HG03571 (cell line): ENCODE measurements around the gene BPIFB2.
"Not testable (repeated sequence)": the region's sequence is repeated elsewhere in the genome, so short reads cannot be mapped to it uniquely, and the experiment has no call there.

Source experiments
- ATAC-seq: cut with Tn5 transposase; IDR thresholded peaks from one replicate; pipeline ENCODE4 v1.9.1; 2021; ENCODE audit not compliant: unreplicated experiment

Gene BPIFB2

GRCh38 chr20:33034901-33035492 lies 27.5 kb downstream of the BPIFB2 start:
- no peak for ATAC-seq

GRCh38 chr20:33037456-33037855 lies 30.0 kb downstream of the BPIFB2 start:
- ATAC-seq, result no peak

- no peak for ATAC-seq
Observed at GRCh38 chr20:33038243-33038642, 30.7 kb downstream of the BPIFB2 start.

GRCh38 chr20:33042430-33042829 lies 34.9 kb downstream of the BPIFB2 start:
- no peak for ATAC-seq

GRCh38 chr20:33042983-33043730 lies 35.7 kb downstream of the BPIFB2 start:
- no peak for ATAC-seq

GRCh38 chr20:33043731-33044181 lies 36.3 kb downstream of the BPIFB2 start:
- no peak for ATAC-seq

- not testable (repeated sequence) for ATAC-seq
Observed at GRCh38 chr20:33045129-33045721, 37.7 kb downstream of the BPIFB2 start.

GRCh38 chr20:33046412-33046811 lies 38.9 kb downstream of the BPIFB2 start:
- ATAC-seq, result no peak

GRCh38 chr20:33051333-33051732 lies 43.8 kb downstream of the BPIFB2 start:
- no peak for ATAC-seq

- ATAC-seq, result no peak
Observed at GRCh38 chr20:33053291-33054106, 46.0 kb downstream of the BPIFB2 start, which contains the start of gene BPIFB3. Gene BPIFB3 (plus strand): TSS chr20:33053903. CDS start chr20:33055436, 1,533 bp downstream.

GRCh38 chr20:33054381-33054780 lies 46.9 kb downstream of the BPIFB2 start:
- ATAC-seq, result no peak

GRCh38 chr20:33054791-33055190 lies 47.3 kb downstream of the BPIFB2 start:
- ATAC-seq, result no peak

- no peak for ATAC-seq
Observed at GRCh38 chr20:33059136-33059535, 51.6 kb downstream of the BPIFB2 start.

GRCh38 chr20:33059741-33060390 lies 52.4 kb downstream of the BPIFB2 start:
- no peak for ATAC-seq

GRCh38 chr20:33061658-33062028 lies 54.1 kb downstream of the BPIFB2 start:
- no peak for ATAC-seq

- no peak for ATAC-seq
Observed at GRCh38 chr20:33062105-33062824, 54.8 kb downstream of the BPIFB2 start.

GRCh38 chr20:33062825-33063149 lies 55.3 kb downstream of the BPIFB2 start:
- no peak for ATAC-seq

- ATAC-seq, result no peak
Observed at GRCh38 chr20:33063271-33063670, 55.8 kb downstream of the BPIFB2 start.

- no peak for ATAC-seq
Observed at GRCh38 chr20:33064572-33065287, 57.2 kb downstream of the BPIFB2 start.

- ATAC-seq, result no peak
Observed at GRCh38 chr20:33065785-33066184, 58.3 kb downstream of the BPIFB2 start.
